HEK293 (cell line): ENCODE data around the gene UST.

Source experiments
- CTCF ChIA-PET: fragments of 350-600 bp; formaldehyde crosslinking; extraction: SDS; loops from one replicate; lab custom pipeline; 2021; ENCODE audit warnings: antibody characterized with exemption; lab: Yijun Ruan, JAX
- POLR2A ChIA-PET: fragments of 300-600 bp; formaldehyde crosslinking; extraction: SDS; loops from one replicate; lab custom pipeline; 2020; ENCODE audit warnings: antibody characterized with exemption, inconsistent platforms; lab: Yijun Ruan, JAX
- H3K27ac ChIP-seq: fragments of 200-500 bp; sonication (Bioruptor generic); 2 replicates; pipeline ENCODE4 v1.5.1; 2014; ENCODE audit warnings: low read depth, low read length, control low read depth, inconsistent platforms; ENCODE audit errors: extremely low read depth
- H3K36me3 ChIP-seq, 2 experiments: fragments of 200-500 bp in 1 of 2; sonication (Bioruptor generic) in 1 of 2; 1 replicate in 1 of 2; 2 replicates in 1 of 2; pipeline ENCODE4 v1.5.1; 2014 to 2017; ENCODE audit warnings: inconsistent platforms in 2 of 2, low read length in 2 of 2; ENCODE audit not compliant: control insufficient read depth in 2 of 2, insufficient read depth in 1 of 2
- H3K4me1 ChIP-seq: fragments of 200-500 bp; sonication (Bioruptor generic); 2 replicates; pipeline ENCODE4 v1.5.1; 2014; ENCODE audit warnings: mild to moderate bottlenecking, low read length, inconsistent platforms; ENCODE audit not compliant: control insufficient read depth, insufficient read depth
- H3K4me3 ChIP-seq: 2 replicates; pipeline ENCODE4 v1.5.1; 2011; ENCODE audit warnings: low read depth, mild to moderate bottlenecking, control low read depth, low read length, moderate library complexity
- H3K9me3 ChIP-seq: fragments of 200-500 bp; sonication (Bioruptor generic); 2 replicates; pipeline ENCODE4 v1.5.1; 2014; ENCODE audit warnings: low read depth, low read length, inconsistent platforms; ENCODE audit not compliant: control insufficient read depth, insufficient read depth
- GLI4 ChIP-seq: fragments of 450-650 bp; formaldehyde crosslinking; IDR thresholded peaks from 2 replicates; pipeline ENCODE4 v1.5.1; 2016; ENCODE audit warnings: missing biosample characterization, missing genetic modification characterization
- KLF10 ChIP-seq: fragments of 450-650 bp; IDR thresholded peaks from 2 replicates; pipeline ENCODE4 v1.5.1; 2018; ENCODE audit warnings: missing biosample characterization, mild to moderate bottlenecking, missing genetic modification characterization
- MEIS1 ChIP-seq: sonication (generic); formaldehyde crosslinking; IDR thresholded peaks from 2 replicates; pipeline ENCODE4 v1.8.1; 2022; ENCODE audit warnings: missing genetic modification reagents, mild to moderate bottlenecking, borderline replicate concordance
- OSR2 ChIP-seq: fragments of 450-650 bp; formaldehyde crosslinking; IDR thresholded peaks from 2 replicates; pipeline ENCODE4 v1.5.1; 2016; ENCODE audit warnings: missing biosample characterization, missing genetic modification characterization
- SALL2 ChIP-seq: fragments of 450-650 bp; formaldehyde crosslinking; IDR thresholded peaks from 2 replicates; pipeline ENCODE4 v1.5.0; 2017; ENCODE audit warnings: missing biosample characterization, mild to moderate bottlenecking, missing genetic modification characterization, borderline replicate concordance
- SETDB1 ChIP-seq: IDR thresholded peaks from one replicate; pipeline ENCODE4 v1.6.1; 2017; ENCODE audit warnings: mild to moderate bottlenecking, low read length, moderate library complexity, mixed read lengths; ENCODE audit not compliant: insufficient read length
- YY1 ChIP-seq: fragments of 450-650 bp; formaldehyde crosslinking; IDR thresholded peaks from 2 replicates; pipeline ENCODE4 v1.5.1; 2018; ENCODE audit warnings: missing biosample characterization, missing genetic modification characterization
- ZBTB6 ChIP-seq: fragments of 450-650 bp; formaldehyde crosslinking; IDR thresholded peaks from 2 replicates; pipeline ENCODE4 v1.5.1; 2017; ENCODE audit warnings: missing biosample characterization, missing genetic modification characterization
- ZBTB7A ChIP-seq: fragments of 450-650 bp; formaldehyde crosslinking; IDR thresholded peaks from 2 replicates; pipeline ENCODE4 v1.5.1; 2016; ENCODE audit warnings: low read depth, missing biosample characterization, missing genetic modification characterization
- ZIC2 ChIP-seq: fragments of 450-650 bp; formaldehyde crosslinking; IDR thresholded peaks from 2 replicates; pipeline ENCODE4 v1.5.1; 2016; ENCODE audit warnings: missing biosample characterization, missing genetic modification characterization
- ZNF133 ChIP-seq: fragments of 450-650 bp; formaldehyde crosslinking; IDR thresholded peaks from 2 replicates; pipeline ENCODE4 v1.5.1; 2016; ENCODE audit warnings: missing biosample characterization, missing genetic modification characterization
- ZNF175 ChIP-seq: fragments of 450-650 bp; formaldehyde crosslinking; IDR thresholded peaks from 2 replicates; pipeline ENCODE4 v1.5.1; 2016; ENCODE audit warnings: missing biosample characterization, missing genetic modification characterization
- ZNF19 ChIP-seq: fragments of 450-650 bp; formaldehyde crosslinking; IDR thresholded peaks from 2 replicates; pipeline ENCODE4; 2016; ENCODE audit warnings: missing biosample characterization, missing genetic modification characterization, low read depth
- ZNF280C ChIP-seq: fragments of 450-650 bp; formaldehyde crosslinking; IDR thresholded peaks from 2 replicates; pipeline ENCODE4 v1.5.1; 2016; ENCODE audit warnings: missing biosample characterization, missing genetic modification characterization
- ZNF510 ChIP-seq: fragments of 450-650 bp; formaldehyde crosslinking; IDR thresholded peaks from 2 replicates; pipeline ENCODE4 v1.5.1; 2018; ENCODE audit warnings: mild to moderate bottlenecking, missing genetic modification characterization, missing biosample characterization; ENCODE audit not compliant: insufficient replicate concordance
- ZNF585B ChIP-seq: fragments of 450-650 bp; formaldehyde crosslinking; IDR thresholded peaks from 2 replicates; pipeline ENCODE4 v1.5.1; 2016; ENCODE audit warnings: missing biosample characterization, missing genetic modification characterization
- ZNF658 ChIP-seq: fragments of 450-650 bp; formaldehyde crosslinking; IDR thresholded peaks from 2 replicates; pipeline ENCODE4; 2016; ENCODE audit warnings: missing biosample characterization, missing genetic modification characterization
- ZNF692 ChIP-seq: fragments of 450-650 bp; formaldehyde crosslinking; IDR thresholded peaks from 2 replicates; pipeline ENCODE4 v1.5.1; 2016; ENCODE audit warnings: missing biosample characterization, missing genetic modification characterization
- ZNF843 ChIP-seq: fragments of 450-650 bp; formaldehyde crosslinking; IDR thresholded peaks from 2 replicates; pipeline ENCODE4 v1.5.1; 2016; ENCODE audit warnings: missing biosample characterization, missing genetic modification characterization
- TF ChIP-seq, protein P1 (sequence below): fragments of 450-650 bp; formaldehyde crosslinking; IDR thresholded peaks from 2 replicates; pipeline ENCODE4 v1.5.1; 2016; ENCODE audit warnings: missing biosample characterization, missing genetic modification characterization
- TF ChIP-seq, protein P2 (sequence below): fragments of 450-650 bp; formaldehyde crosslinking; IDR thresholded peaks from 2 replicates; pipeline ENCODE4 v1.5.1; 2016; ENCODE audit warnings: missing biosample characterization, missing genetic modification characterization
- TF ChIP-seq, protein P3 (sequence below): fragments of 450-650 bp; formaldehyde crosslinking; IDR thresholded peaks from 2 replicates; pipeline ENCODE4 v1.5.1; 2016; ENCODE audit warnings: missing biosample characterization, missing genetic modification characterization, borderline replicate concordance

UST gene

DNA sequence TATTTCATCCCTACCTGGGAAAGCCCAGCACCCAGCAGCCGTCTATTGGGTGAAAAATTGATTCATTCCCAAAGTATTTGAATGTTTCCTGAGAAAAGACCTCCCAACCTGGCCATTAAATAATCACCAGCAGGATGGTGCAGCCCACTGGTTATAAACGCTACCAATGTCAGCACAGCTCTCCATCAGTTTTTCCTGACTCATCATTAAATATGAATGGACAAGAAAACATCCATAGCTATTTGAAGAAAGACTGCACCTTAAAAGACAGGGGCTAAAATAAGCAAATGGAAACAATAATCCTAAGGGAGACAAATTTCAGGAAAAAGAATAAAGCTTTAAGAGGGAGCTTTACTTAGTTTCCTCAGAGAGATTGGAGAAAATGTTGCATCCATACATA, 261.9 kb downstream of the UST start:
- ChIA-PET CTCF (interaction anchor here (0.6 to 1.0 kb wide), 3 partner anchors 10 to 890 kb away, joined by 4 to 6 read pairs (median 5); no protein-coding TSS in a partner anchor), POLR2A (no interaction called here)
- TF ChIP-seq ZNF133 (tag by site-specific recombination) (no peak), ZNF175 (tag by site-specific recombination) (no peak), OSR2 (no peak), KLF10 (tag by site-specific recombination) (no peak), GLI4 (tag by site-specific recombination) (no peak), ZIC2 (tag by site-specific recombination) (no peak), ZBTB6 (tag by site-specific recombination) (no peak), ZNF843 (no peak)
- Histone ChIP-seq H3K9me3 (no peaks in the 10 kb centered on the region), H3K4me3 (no peak overlapping the region), H3K27ac (no peak overlapping the region), H3K4me1 (no peaks in the 10 kb centered on the region), H3K36me3 (no peaks in the 10 kb centered on the region)

DNA sequence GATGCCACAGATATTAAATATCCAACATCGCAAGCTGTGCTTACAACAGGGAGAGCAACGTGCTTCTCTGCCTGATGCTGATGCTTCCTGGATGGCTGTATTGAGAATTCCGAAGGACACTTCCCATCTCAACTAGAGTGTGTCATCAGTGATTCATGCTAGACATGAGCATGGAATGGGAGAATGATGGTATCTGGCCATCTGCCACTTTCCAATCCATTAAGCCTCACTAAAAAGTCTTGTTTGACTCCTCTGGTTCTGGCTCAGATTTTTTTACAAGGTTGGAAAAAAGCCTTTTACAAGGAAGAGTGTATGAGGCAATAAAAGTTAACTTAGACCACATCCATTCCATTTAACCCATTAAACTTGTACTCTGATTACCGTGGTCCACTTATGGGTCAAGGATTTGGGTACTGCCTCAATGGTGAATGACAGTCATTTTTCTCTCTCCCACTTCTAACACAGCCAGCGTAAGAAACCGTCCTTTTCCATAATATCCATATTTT, 265.3 kb downstream of the UST start:
- CTCF ChIA-PET = interaction anchor here (0.6 to 2.0 kb wide), 4 partner anchors 14 to 434 kb away, joined by 3 to 9 read pairs (median 4); no protein-coding TSS in a partner anchor
- no peak overlapping the region for H3K4me3 ChIP-seq
- H3K36me3 ChIP-seq = no peaks in the 10 kb centered on the region
- H3K27ac ChIP-seq = no peak overlapping the region
- no peaks in the 10 kb centered on the region for H3K9me3 ChIP-seq
- H3K4me1 ChIP-seq = no peaks in the 10 kb centered on the region
- POLR2A ChIA-PET = no interaction called here
- TF ChIP-seq ZNF585B (tag by site-specific recombination) (no peak), ZNF510 (tag by site-specific recombination) (peak; percentile 4), ZNF658 (tag by site-specific recombination) (no peak), SETDB1 (no peak), SALL2 (tag by site-specific recombination) (no peak), MEIS1 (CRISPR knock-in tag) (no peak), ZBTB7A (tag by site-specific recombination) (no peak), ZNF280C (tag by site-specific recombination) (no peak), ZNF19 (tag by site-specific recombination) (no peak), ZNF692 (tag by site-specific recombination) (peak; percentile 80), YY1 (tag by site-specific recombination) (no peak)
- TF ChIP-seq, protein P1, sequence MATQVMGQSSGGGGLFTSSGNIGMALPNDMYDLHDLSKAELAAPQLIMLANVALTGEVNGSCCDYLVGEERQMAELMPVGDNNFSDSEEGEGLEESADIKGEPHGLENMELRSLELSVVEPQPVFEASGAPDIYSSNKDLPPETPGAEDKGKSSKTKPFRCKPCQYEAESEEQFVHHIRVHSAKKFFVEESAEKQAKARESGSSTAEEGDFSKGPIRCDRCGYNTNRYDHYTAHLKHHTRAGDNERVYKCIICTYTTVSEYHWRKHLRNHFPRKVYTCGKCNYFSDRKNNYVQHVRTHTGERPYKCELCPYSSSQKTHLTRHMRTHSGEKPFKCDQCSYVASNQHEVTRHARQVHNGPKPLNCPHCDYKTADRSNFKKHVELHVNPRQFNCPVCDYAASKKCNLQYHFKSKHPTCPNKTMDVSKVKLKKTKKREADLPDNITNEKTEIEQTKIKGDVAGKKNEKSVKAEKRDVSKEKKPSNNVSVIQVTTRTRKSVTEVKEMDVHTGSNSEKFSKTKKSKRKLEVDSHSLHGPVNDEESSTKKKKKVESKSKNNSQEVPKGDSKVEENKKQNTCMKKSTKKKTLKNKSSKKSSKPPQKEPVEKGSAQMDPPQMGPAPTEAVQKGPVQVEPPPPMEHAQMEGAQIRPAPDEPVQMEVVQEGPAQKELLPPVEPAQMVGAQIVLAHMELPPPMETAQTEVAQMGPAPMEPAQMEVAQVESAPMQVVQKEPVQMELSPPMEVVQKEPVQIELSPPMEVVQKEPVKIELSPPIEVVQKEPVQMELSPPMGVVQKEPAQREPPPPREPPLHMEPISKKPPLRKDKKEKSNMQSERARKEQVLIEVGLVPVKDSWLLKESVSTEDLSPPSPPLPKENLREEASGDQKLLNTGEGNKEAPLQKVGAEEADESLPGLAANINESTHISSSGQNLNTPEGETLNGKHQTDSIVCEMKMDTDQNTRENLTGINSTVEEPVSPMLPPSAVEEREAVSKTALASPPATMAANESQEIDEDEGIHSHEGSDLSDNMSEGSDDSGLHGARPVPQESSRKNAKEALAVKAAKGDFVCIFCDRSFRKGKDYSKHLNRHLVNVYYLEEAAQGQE (tag by site-specific recombination) = no peak
- TF ChIP-seq, protein P2, sequence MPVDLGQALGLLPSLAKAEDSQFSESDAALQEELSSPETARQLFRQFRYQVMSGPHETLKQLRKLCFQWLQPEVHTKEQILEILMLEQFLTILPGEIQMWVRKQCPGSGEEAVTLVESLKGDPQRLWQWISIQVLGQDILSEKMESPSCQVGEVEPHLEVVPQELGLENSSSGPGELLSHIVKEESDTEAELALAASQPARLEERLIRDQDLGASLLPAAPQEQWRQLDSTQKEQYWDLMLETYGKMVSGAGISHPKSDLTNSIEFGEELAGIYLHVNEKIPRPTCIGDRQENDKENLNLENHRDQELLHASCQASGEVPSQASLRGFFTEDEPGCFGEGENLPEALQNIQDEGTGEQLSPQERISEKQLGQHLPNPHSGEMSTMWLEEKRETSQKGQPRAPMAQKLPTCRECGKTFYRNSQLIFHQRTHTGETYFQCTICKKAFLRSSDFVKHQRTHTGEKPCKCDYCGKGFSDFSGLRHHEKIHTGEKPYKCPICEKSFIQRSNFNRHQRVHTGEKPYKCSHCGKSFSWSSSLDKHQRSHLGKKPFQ = peak; percentile 80
- TF ChIP-seq, protein P3, sequence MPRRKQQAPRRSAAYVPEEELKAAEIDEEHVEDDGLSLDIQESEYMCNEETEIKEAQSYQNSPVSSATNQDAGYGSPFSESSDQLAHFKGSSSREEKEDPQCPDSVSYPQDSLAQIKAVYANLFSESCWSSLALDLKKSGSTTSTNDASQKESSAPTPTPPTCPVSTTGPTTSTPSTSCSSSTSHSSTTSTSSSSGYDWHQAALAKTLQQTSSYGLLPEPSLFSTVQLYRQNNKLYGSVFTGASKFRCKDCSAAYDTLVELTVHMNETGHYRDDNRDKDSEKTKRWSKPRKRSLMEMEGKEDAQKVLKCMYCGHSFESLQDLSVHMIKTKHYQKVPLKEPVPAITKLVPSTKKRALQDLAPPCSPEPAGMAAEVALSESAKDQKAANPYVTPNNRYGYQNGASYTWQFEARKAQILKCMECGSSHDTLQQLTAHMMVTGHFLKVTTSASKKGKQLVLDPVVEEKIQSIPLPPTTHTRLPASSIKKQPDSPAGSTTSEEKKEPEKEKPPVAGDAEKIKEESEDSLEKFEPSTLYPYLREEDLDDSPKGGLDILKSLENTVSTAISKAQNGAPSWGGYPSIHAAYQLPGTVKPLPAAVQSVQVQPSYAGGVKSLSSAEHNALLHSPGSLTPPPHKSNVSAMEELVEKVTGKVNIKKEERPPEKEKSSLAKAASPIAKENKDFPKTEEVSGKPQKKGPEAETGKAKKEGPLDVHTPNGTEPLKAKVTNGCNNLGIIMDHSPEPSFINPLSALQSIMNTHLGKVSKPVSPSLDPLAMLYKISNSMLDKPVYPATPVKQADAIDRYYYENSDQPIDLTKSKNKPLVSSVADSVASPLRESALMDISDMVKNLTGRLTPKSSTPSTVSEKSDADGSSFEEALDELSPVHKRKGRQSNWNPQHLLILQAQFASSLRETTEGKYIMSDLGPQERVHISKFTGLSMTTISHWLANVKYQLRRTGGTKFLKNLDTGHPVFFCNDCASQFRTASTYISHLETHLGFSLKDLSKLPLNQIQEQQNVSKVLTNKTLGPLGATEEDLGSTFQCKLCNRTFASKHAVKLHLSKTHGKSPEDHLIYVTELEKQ (tag by site-specific recombination) = peak; percentile 93
